HCT116 (cell line): Measurements from ENCODE around the gene ACYP1. TPM values are rescaled to one million over a fixed set of nuclear protein-coding genes. Genes with fewer than 3 reads are reported as not detected.

Experiments used
- ATAC-seq: fragments of 200-7000 bp; cut with Tn5 transposase; 2 replicates; pipeline ENCODE4 v1.9.1; 2020; ENCODE audit warnings: mild to moderate bottlenecking, moderate library complexity
- BruUV-seq: library from RNA; stranded (reverse); fragments of 400-500 nt; replicated peaks from 2 replicates; lab custom pipeline; 2021; lab: Mats Ljungman, UMichigan
- CTCF ChIA-PET: fragments of 300-600 bp; sonication (Branson Sonifier 250); formaldehyde crosslinking; loops from one replicate; lab custom pipeline; 2021; ENCODE audit warnings: antibody characterized with exemption; lab: Charles Lee
- POLR2A ChIA-PET: fragments of 300-600, 350-600 bp; sonication (Branson Sonifier 250); formaldehyde crosslinking; loops from one replicate; lab custom pipeline; 2021; ENCODE audit warnings: antibody characterized with exemption; lab: Charles Lee
- RAD21 ChIA-PET, 2 experiments: fragments of 300-600 bp; sonication (Branson Sonifier 250); formaldehyde crosslinking; loops; one replicate each; lab custom pipeline; 2023; ENCODE audit warnings: low total read pairs in 2 of 2; ENCODE audit not compliant: uncharacterized antibody in 2 of 2, unreplicated experiment in 2 of 2, low non-redundant PET in 1 of 2; lab: Charles Lee
- DNase-seq: peaks from one replicate; pipeline ENCODE4 v3.0.0-alpha.2; 2010; ENCODE audit warnings: low read depth, low spot score
- H2AFZ ChIP-seq: fragments of 200-600 bp; shearing (Covaris generic), sonication (generic); 2 replicates; pipeline ENCODE4 v1.6.1; 2017; ENCODE audit warnings: low read depth, mixed run types, mixed read lengths, antibody characterized with exemption, low read length; ENCODE audit not compliant: poor library complexity, severe bottlenecking
- H3K27ac ChIP-seq: 2 replicates; pipeline ENCODE4 v1.5.1; 2012; ENCODE audit warnings: low read depth, low read length
- H3K27me3 ChIP-seq: fragments of 200-600 bp; sonication (generic); 2 replicates; pipeline ENCODE4 v1.6.1; 2016; ENCODE audit warnings: mixed run types, low read length, mixed read lengths; ENCODE audit not compliant: insufficient read depth
- H3K36me3 ChIP-seq, 2 experiments: fragments of 200-500 bp in 1 of 2; fragments of 200-600 bp in 1 of 2; sonication (Bioruptor generic) in 1 of 2; sonication (generic) in 1 of 2; 2 replicates each; pipeline versions ENCODE4 v1.5.1 to v1.6.1; 2014 to 2016; ENCODE audit warnings: low read length in 2 of 2, inconsistent platforms in 1 of 2, mixed read lengths in 1 of 2, mixed run types in 1 of 2; ENCODE audit not compliant: insufficient read depth in 2 of 2, control insufficient read depth in 1 of 2
- H3K4me1 ChIP-seq, 2 experiments: fragments of 200-600 bp in 1 of 2; sonication (generic) in 1 of 2; 2 replicates each; pipeline versions ENCODE4 v1.5.1 to v1.6.1; 2012 to 2017; ENCODE audit warnings: low read length in 2 of 2, inconsistent platforms in 1 of 2, mild to moderate bottlenecking in 1 of 2, mixed read lengths in 1 of 2, mixed run types in 1 of 2, moderate library complexity in 1 of 2; ENCODE audit not compliant: insufficient read depth in 2 of 2, control insufficient read depth in 1 of 2
- H3K4me2 ChIP-seq: fragments of 200-600 bp; sonication (generic); 2 replicates; pipeline ENCODE4 v1.6.1; 2017; ENCODE audit warnings: mixed run types, low read length, mixed read lengths
- H3K4me3 ChIP-seq, 2 experiments: fragments of 200-600 bp in 1 of 2; sonication (generic) in 1 of 2; replicated peaks in 1 of 2; 2 replicates each; pipeline ENCODE4 v1.5.1; 2011 to 2016; ENCODE audit warnings: low read length in 2 of 2, control low read depth in 1 of 2, low read depth in 1 of 2, mild to moderate bottlenecking in 1 of 2, mixed read lengths in 1 of 2, mixed run types in 1 of 2
- H3K79me2 ChIP-seq: fragments of 200-600 bp; sonication (generic); 2 replicates; pipeline ENCODE4 v1.6.1; 2017; ENCODE audit warnings: mild to moderate bottlenecking, mixed run types, low read length, moderate library complexity, mixed read lengths; ENCODE audit not compliant: insufficient read depth
- H3K9ac ChIP-seq: fragments of 200-600 bp; sonication (generic); 2 replicates; pipeline ENCODE4 v1.6.1; 2016; ENCODE audit warnings: low read length, mixed read lengths
- H3K9me2 ChIP-seq: fragments of 200-600 bp; sonication (generic), shearing (Covaris generic); 2 replicates; pipeline ENCODE4 v1.6.1; 2017; ENCODE audit warnings: mixed run types, mild to moderate bottlenecking, moderate library complexity; ENCODE audit not compliant: insufficient read depth
- H3K9me3 ChIP-seq, 2 experiments: fragments of 200-500 bp in 1 of 2; fragments of 200-600 bp in 1 of 2; sonication (Bioruptor generic) in 1 of 2; sonication (generic) in 1 of 2; 2 replicates each; pipeline ENCODE4 v1.6.1; 2014 to 2017; ENCODE audit warnings: low read length in 2 of 2, mixed read lengths in 2 of 2, inconsistent platforms in 1 of 2, low read depth in 1 of 2, mild to moderate bottlenecking in 1 of 2, mixed run types in 1 of 2, moderate library complexity in 1 of 2; ENCODE audit not compliant: control insufficient read depth in 1 of 2, insufficient read depth in 1 of 2
- H4K20me1 ChIP-seq: fragments of 200-600 bp; sonication (generic), shearing (Covaris generic); 2 replicates; pipeline ENCODE4 v1.6.1; 2017; ENCODE audit warnings: mixed run types, mild to moderate bottlenecking, moderate library complexity; ENCODE audit not compliant: insufficient read depth
- ATF3 ChIP-seq: IDR thresholded peaks from 2 replicates; pipeline ENCODE4 v1.6.1; 2012
- CBX3 ChIP-seq: IDR thresholded peaks from 2 replicates; pipeline ENCODE4 v1.6.1; 2012; ENCODE audit warnings: low read depth
- CEBPB ChIP-seq: IDR thresholded peaks from 2 replicates; pipeline ENCODE4 v1.6.1; 2012; ENCODE audit warnings: low read depth
- CTCF ChIP-seq, 3 experiments: fragments of 200-600 bp in 1 of 3; sonication (generic) in 1 of 3; IDR thresholded peaks in 2 of 3; conservative IDR thresholded peaks in 1 of 3; 2 replicates each; pipeline ENCODE4 v1.5.1; 2012 to 2017; ENCODE audit warnings: low read depth in 2 of 3, low read length in 2 of 3, antibody characterized with exemption in 1 of 3, borderline replicate concordance in 1 of 3, control low read depth in 1 of 3, mild to moderate bottlenecking in 1 of 3, mixed read lengths in 1 of 3, mixed run types in 1 of 3, moderate library complexity in 1 of 3; ENCODE audit not compliant: insufficient read depth in 1 of 3
- ELF1 ChIP-seq: IDR thresholded peaks from 2 replicates; pipeline ENCODE4 v1.6.1; 2012; ENCODE audit warnings: low read depth, borderline replicate concordance
- EZH2phosphoT487 ChIP-seq: fragments of 200-600 bp; IDR thresholded peaks from 2 replicates; pipeline ENCODE4 v1.6.1; 2018; ENCODE audit warnings: antibody characterized with exemption, borderline replicate concordance
- JUND ChIP-seq: IDR thresholded peaks from 2 replicates; pipeline ENCODE4 v1.6.1; 2012
- MAX ChIP-seq: IDR thresholded peaks from 2 replicates; pipeline ENCODE4 v1.6.1; 2012
- POLR2A ChIP-seq: IDR thresholded peaks from 2 replicates; pipeline ENCODE4 v1.7.0; 2011; ENCODE audit warnings: borderline replicate concordance; ENCODE audit not compliant: insufficient read depth, insufficient read length; ENCODE audit errors: extremely low read depth
- REST ChIP-seq: IDR thresholded peaks from 2 replicates; pipeline ENCODE4 v1.6.1; 2012; ENCODE audit warnings: low read depth
- SIN3A ChIP-seq: IDR thresholded peaks from 2 replicates; pipeline ENCODE4 v1.6.1; 2012; ENCODE audit warnings: low read depth
- TCF7L2 ChIP-seq: IDR thresholded peaks from 2 replicates; pipeline ENCODE4 v1.7.0; 2011; ENCODE audit warnings: borderline replicate concordance, inconsistent platforms; ENCODE audit not compliant: insufficient read depth, insufficient read length; ENCODE audit errors: extremely low read depth
- YY1 ChIP-seq: IDR thresholded peaks from 2 replicates; pipeline ENCODE4 v1.6.1; 2011; ENCODE audit warnings: low read length, low read depth, moderate library complexity, mild to moderate bottlenecking; ENCODE audit not compliant: insufficient replicate concordance; ENCODE audit errors: extremely low read depth
- intact Hi-C: fragments of 100-400 bp; cut with micrococcal nuclease; formaldehyde crosslinking; loops from 2 replicates; pipeline ENCODE4 v1.10.0; 2022
- total RNA-seq: library from RNA; stranded (reverse); gene quantifications from one replicate; pipeline ENCODE4 v1.2.1, GENCODE V29; 2021; ENCODE audit not compliant: unreplicated experiment

Gene ACYP1
- total RNA-seq, 1 experiment from 2014 or later = 30.7 TPM

GRCh38 chr14:75042035-75042434, 21.8 kb downstream of the ACYP1 start:
- Histone ChIP-seq H2AFZ (no peak overlapping the region), H3K4me2 (peak overlapping the region; percentile 55), H3K4me1 (peaks cover 7 to 16% of the 10 kb centered on the region in 2 experiments; a peak in 3 of 4 replicates), H3K9me2 (no peaks in the 10 kb centered on the region), H3K4me3 (no peak overlapping the region), H3K27ac (no peak overlapping the region), H4K20me1 (no peaks in the 10 kb centered on the region), H3K9ac (no peak overlapping the region), H3K36me3 (0 out of 4 replicates have a peak, but pooled peaks cover 0 to 3% of the 10 kb centered on the region in 2 experiments), H3K79me2 (0 out of 2 replicates have a peak, but pooled peaks cover 3% of the 10 kb centered on the region), H3K9me3 (no peaks in the 10 kb centered on the region), H3K27me3 (no peaks in the 10 kb centered on the region)
- BruUV-seq = no TSS peak
- RAD21 ChIA-PET = no interaction called here
- intact Hi-C loops = no loop called here
- CTCF ChIA-PET = no interaction called here
- POLR2A ChIA-PET = no interaction called here
- TF ChIP-seq REST = no peak
- TF ChIP-seq YY1 = no peak
- no peak for TF ChIP-seq EZH2phosphoT487
- TF ChIP-seq POLR2A = no peak
- no peak for TF ChIP-seq JUND
- TF ChIP-seq CEBPB = no peak
- TF ChIP-seq ATF3 = no peak
- TF ChIP-seq TCF7L2 = no peak
- TF ChIP-seq SIN3A = no peak
- TF ChIP-seq ELF1 = no peak
- no peak for TF ChIP-seq MAX
- no peak for TF ChIP-seq CBX3
- TF ChIP-seq CTCF (IDR thresholded peaks at IDR 0.05 in 2 of 3, conservative IDR thresholded peaks at IDR 0.05 in 1 of 3; ENCODE audit: borderline replicate concordance in 1 of 3, insufficient read depth in 1 of 3, low read depth in 2 of 3, low read length in 2 of 3) = no peak
- no peak for ATAC-seq
- DNase-seq = no peak
